Neural progenitor cell (in vitro differentiated cells): ENCODE measurements around the gene RENBP. TPM values are rescaled to one million over a fixed set of nuclear protein-coding genes. Genes with fewer than 3 reads are reported as not detected.

Experiments
- DNase-seq: peaks from one replicate; pipeline ENCODE4 v3.0.0-alpha.2; 2016; ENCODE audit warnings: low spot score
- H2AFZ ChIP-seq: fragments of 200-600 bp; sonication (generic); replicated peaks from 2 replicates; pipeline ENCODE4 v1.6.1; 2016; ENCODE audit warnings: antibody characterized with exemption
- H3F3A ChIP-seq: fragments of 200-600 bp; sonication (generic); 2 replicates; pipeline ENCODE4 v1.6.1; 2016; ENCODE audit warnings: antibody characterized with exemption, low read depth
- H3K27ac ChIP-seq: fragments of 200-600 bp; sonication (generic); 2 replicates; pipeline ENCODE4 v1.5.1; 2016; ENCODE audit warnings: mild to moderate bottlenecking
- H3K27me3 ChIP-seq: fragments of 200-600 bp; sonication (generic); 2 replicates; pipeline ENCODE4 v1.6.1; 2016; ENCODE audit warnings: mild to moderate bottlenecking, moderate library complexity
- H3K36me3 ChIP-seq: fragments of 200-600 bp; sonication (generic); 2 replicates; pipeline ENCODE4 v1.5.1; 2016
- H3K4me1 ChIP-seq: fragments of 200-600 bp; sonication (generic); 2 replicates; pipeline ENCODE4 v1.6.1; 2016; ENCODE audit warnings: mixed run types
- H3K4me2 ChIP-seq: fragments of 200-600 bp; sonication (generic); 2 replicates; pipeline ENCODE4 v1.6.1; 2016
- H3K4me3 ChIP-seq: fragments of 200-600 bp; sonication (generic); 2 replicates; pipeline ENCODE4 v1.5.1; 2016
- H3K79me2 ChIP-seq: fragments of 200-600 bp; sonication (generic); 2 replicates; pipeline ENCODE4 v1.6.1; 2016; ENCODE audit warnings: low read depth
- H3K9ac ChIP-seq: fragments of 200-600 bp; sonication (generic); 2 replicates; pipeline ENCODE4 v1.6.1; 2016
- H3K9me3 ChIP-seq: fragments of 200-600 bp; sonication (generic); 2 replicates; pipeline ENCODE4 v1.5.1; 2016; ENCODE audit warnings: low read depth
- H4K20me1 ChIP-seq: fragments of 200-600 bp; sonication (generic); 2 replicates; pipeline ENCODE4 v1.6.1; 2016; ENCODE audit warnings: low read depth
- H3K27ac Mint-ChIP-seq: 3 replicates; pipeline ENCODE4 v1.8.0; 2021; ENCODE audit warnings: mixed read lengths
- H3K27me3 Mint-ChIP-seq: 2 replicates; pipeline ENCODE4 v1.8.0; 2022; ENCODE audit warnings: low read depth, mild to moderate bottlenecking, inconsistent platforms, moderate library complexity, mixed read lengths; ENCODE audit not compliant: insufficient read depth
- H3K36me3 Mint-ChIP-seq: 3 replicates; pipeline ENCODE4 v1.8.0; 2021; ENCODE audit warnings: mixed read lengths
- H3K4me1 Mint-ChIP-seq: 3 replicates; pipeline ENCODE4 v1.8.0; 2021; ENCODE audit warnings: mixed read lengths
- H3K4me3 Mint-ChIP-seq: 3 replicates; pipeline ENCODE4 v1.8.0; 2021; ENCODE audit warnings: mild to moderate bottlenecking, moderate library complexity, mixed read lengths
- H3K9me3 Mint-ChIP-seq: 3 replicates; pipeline ENCODE4 v1.8.0; 2020; ENCODE audit warnings: mixed read lengths
- EZH2 ChIP-seq: fragments of 200-600 bp; sonication (generic); IDR thresholded peaks from 2 replicates; pipeline ENCODE4 v1.6.1; 2017; ENCODE audit warnings: antibody characterized with exemption, mild to moderate bottlenecking, moderate library complexity
- EZH2phosphoT487 ChIP-seq: fragments of 200-600 bp; sonication (generic); IDR thresholded peaks from 2 replicates; pipeline ENCODE4 v1.6.1; 2017; ENCODE audit warnings: antibody characterized with exemption
- total RNA-seq: library from RNA; depleted of rRNA; stranded (reverse); fragments of >200 nt; gene quantifications from 2 replicates; pipeline ENCODE4 v1.2.3, GENCODE V29; 2015; ENCODE audit warnings: low replicate concordance
- TF ChIP-seq, protein P1 (sequence below): fragments of 200-600 bp; sonication (generic); IDR thresholded peaks from 2 replicates; pipeline ENCODE4 v1.5.1; 2017; ENCODE audit warnings: antibody characterized with exemption, mild to moderate bottlenecking

Gene RENBP
- total RNA-seq, 1 donor from 2014 or later, result 5.4 TPM

DNA sequence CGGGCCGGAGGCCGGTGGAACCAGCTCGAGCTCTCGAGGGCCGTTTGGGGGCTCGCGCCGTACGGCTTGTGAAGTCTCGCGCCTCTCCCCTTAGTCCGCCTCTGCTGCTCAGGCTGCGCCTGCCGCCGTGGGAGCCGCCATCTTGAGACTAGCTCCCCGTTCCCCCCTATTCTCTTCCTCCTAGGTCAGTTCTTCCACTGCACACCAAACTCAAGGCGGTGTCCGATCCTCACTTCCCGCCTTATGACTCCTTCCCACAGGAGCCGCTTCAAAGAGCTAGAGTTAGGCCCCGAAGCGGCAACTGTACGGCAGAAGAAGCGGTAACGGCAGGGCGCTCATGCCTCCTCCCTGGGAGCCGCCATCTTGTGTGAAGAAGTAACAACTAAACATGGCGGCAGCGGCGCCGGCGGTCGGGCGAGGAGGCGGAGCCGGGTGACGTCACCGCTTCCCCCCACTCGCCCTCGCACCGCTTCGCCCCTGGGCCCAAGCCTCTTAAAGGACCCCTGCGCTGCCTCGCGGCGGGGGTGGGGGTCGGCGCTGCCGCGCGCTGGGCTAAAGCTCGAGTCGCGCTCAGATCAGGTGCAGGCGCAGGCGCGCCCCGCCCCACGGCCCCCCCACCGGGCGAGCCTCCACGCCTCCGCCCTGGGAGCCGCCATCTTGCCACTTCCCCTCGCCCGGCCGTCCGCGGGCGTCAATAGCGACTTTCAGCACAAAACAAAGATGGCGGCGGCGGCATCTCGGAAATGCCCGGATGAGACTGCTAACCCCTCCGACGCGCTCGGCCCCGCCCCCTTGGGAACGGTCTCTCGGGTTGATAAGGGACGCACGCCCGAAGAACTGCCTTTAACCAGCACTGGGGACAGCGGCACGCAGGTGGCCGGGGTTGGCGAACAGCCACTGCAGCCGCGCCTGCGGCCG lies 27.3 kb upstream of the RENBP start, which contains the start of gene HCFC1:
HCFC1 (minus strand) TSS at position 369 of the 918 bp plus-strand sequence. CDS start 978 bp downstream, outside the sequence.
- Mint-ChIP-seq H3K36me3 (peaks cover 4% of the 10 kb centered on the region), H3K9me3 (no peaks in the 10 kb centered on the region), H3K4me3 (peak within 1 kb of the TSS; percentile 100), H3K4me1 (peaks cover 49% of the 10 kb centered on the region), H3K27ac (peak within 1 kb of the TSS; percentile 100), H3K27me3 (peaks cover 22% of the 10 kb centered on the region)
- peak; percentile 95 for DNase-seq
- Histone ChIP-seq H3K4me1 (peaks cover 21% of the 10 kb centered on the region), H4K20me1 (peaks cover 34% of the 10 kb centered on the region), H3K36me3 (no peaks in the 10 kb centered on the region), H3K27me3 (no peaks in the 10 kb centered on the region), H3F3A (peaks cover 35% of the 10 kb centered on the region), H3K9ac (peak within 1 kb of the TSS; percentile 98), H3K4me3 (peak within 1 kb of the TSS; percentile 80), H3K4me2 (peak within 1 kb of the TSS; percentile 79), H3K27ac (peak within 1 kb of the TSS; percentile 100), H3K79me2 (peaks cover 40% of the 10 kb centered on the region), H2AFZ (peak within 1 kb of the TSS; percentile 73), H3K9me3 (no peaks in the 10 kb centered on the region)
- TF ChIP-seq, protein P1, sequence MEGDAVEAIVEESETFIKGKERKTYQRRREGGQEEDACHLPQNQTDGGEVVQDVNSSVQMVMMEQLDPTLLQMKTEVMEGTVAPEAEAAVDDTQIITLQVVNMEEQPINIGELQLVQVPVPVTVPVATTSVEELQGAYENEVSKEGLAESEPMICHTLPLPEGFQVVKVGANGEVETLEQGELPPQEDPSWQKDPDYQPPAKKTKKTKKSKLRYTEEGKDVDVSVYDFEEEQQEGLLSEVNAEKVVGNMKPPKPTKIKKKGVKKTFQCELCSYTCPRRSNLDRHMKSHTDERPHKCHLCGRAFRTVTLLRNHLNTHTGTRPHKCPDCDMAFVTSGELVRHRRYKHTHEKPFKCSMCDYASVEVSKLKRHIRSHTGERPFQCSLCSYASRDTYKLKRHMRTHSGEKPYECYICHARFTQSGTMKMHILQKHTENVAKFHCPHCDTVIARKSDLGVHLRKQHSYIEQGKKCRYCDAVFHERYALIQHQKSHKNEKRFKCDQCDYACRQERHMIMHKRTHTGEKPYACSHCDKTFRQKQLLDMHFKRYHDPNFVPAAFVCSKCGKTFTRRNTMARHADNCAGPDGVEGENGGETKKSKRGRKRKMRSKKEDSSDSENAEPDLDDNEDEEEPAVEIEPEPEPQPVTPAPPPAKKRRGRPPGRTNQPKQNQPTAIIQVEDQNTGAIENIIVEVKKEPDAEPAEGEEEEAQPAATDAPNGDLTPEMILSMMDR, result no peak
- TF ChIP-seq EZH2phosphoT487, result no peak
- TF ChIP-seq EZH2, result no peak

DNA sequence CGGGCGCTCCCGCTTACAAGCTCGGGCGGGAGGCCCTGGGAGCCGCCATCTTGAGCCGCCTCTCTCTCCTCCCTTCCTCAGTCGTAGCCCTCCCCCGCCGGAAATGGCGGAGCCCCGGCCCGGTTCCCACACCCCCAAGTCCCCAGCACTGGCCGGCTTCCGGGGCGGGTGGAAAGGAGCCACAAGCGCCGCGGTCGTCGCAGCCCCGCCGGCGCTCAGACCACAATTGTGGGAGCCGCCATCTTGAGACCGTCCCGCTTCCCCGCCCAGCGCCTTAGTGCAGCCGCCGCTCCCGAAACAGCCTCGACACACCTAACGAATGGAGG lies 26.6 kb upstream of the RENBP start:
- Histone ChIP-seq H3K27ac (peak overlapping the region; percentile 100), H3K79me2 (peaks cover 46% of the 10 kb centered on the region), H3K9me3 (no peaks in the 10 kb centered on the region), H2AFZ (peak overlapping the region; percentile 73), H3K27me3 (no peaks in the 10 kb centered on the region), H3K36me3 (no peaks in the 10 kb centered on the region), H3F3A (peaks cover 35% of the 10 kb centered on the region), H4K20me1 (peaks cover 40% of the 10 kb centered on the region), H3K4me3 (peak overlapping the region; percentile 80), H3K4me2 (peak overlapping the region; percentile 79), H3K9ac (peak overlapping the region; percentile 98), H3K4me1 (peaks cover 21% of the 10 kb centered on the region)
- H3K4me1 Mint-ChIP-seq, result peaks cover 55% of the 10 kb centered on the region
- DNase-seq, result peak; percentile 83
- H3K27ac Mint-ChIP-seq, result peak overlapping the region; percentile 100
- H3K9me3 Mint-ChIP-seq, result no peaks in the 10 kb centered on the region
- peaks cover 4% of the 10 kb centered on the region for H3K36me3 Mint-ChIP-seq
- H3K27me3 Mint-ChIP-seq, result peaks cover 22% of the 10 kb centered on the region
- TF ChIP-seq EZH2, result no peak
- no peak for TF ChIP-seq EZH2phosphoT487
- TF ChIP-seq, protein P1, result no peak
- peak overlapping the region; percentile 100 for H3K4me3 Mint-ChIP-seq

DNA sequence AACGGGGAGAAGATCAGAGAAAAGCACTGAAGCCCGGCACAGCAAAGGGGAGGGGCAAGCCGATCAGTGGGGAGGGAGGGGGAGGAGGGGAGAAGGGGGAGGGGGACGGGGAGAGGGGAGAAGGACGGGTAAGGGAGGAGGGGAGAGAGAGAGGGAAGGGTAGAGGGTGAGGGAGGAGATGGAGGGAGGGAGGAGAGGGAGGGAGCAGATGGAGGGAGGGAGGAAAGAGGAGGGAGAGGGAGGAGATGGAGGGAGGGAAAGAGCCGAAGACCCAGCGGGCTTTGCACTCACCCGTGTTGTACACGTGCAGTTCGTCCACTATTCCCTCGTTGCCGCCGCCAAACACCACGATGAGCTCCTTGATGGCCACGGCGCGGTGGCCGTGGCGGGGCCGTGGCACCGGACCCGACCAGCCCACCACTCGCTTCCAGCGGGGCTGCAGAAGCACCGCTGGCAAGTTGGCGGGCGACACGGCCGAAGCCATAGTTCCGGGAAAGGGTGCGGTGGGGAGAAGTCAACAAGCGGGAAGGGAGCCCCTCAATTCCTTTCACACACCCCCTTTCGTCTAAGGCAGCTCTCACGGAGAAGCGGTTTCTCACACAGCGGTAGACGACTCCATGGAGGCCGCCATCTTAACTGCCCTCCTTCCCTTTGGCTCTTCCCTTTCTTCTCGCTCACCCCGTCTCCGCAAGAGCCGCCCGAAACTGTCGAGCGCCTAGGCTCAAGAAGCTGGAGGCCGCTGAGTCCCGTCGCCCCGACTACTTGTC lies 26.1 kb upstream of the RENBP start:
- Histone ChIP-seq H3K4me3 (peak overlapping the region; percentile 80), H4K20me1 (peaks cover 45% of the 10 kb centered on the region), H2AFZ (no peak overlapping the region), H3K4me1 (peaks cover 21% of the 10 kb centered on the region), H3K27me3 (no peaks in the 10 kb centered on the region), H3K4me2 (peak overlapping the region; percentile 79), H3K27ac (peak overlapping the region; percentile 100), H3F3A (peaks cover 35% of the 10 kb centered on the region), H3K9ac (peak overlapping the region; percentile 98), H3K79me2 (peaks cover 52% of the 10 kb centered on the region), H3K9me3 (no peaks in the 10 kb centered on the region), H3K36me3 (no peaks in the 10 kb centered on the region)
- peaks cover 22% of the 10 kb centered on the region for H3K27me3 Mint-ChIP-seq
- no peaks in the 10 kb centered on the region for H3K9me3 Mint-ChIP-seq
- peak overlapping the region; percentile 100 for H3K4me3 Mint-ChIP-seq
- peak; percentile 73 for DNase-seq
- H3K36me3 Mint-ChIP-seq, result peaks cover 2% of the 10 kb centered on the region
- peak overlapping the region; percentile 100 for H3K27ac Mint-ChIP-seq
- H3K4me1 Mint-ChIP-seq, result peaks cover 54% of the 10 kb centered on the region
- no peak for TF ChIP-seq EZH2
- no peak for TF ChIP-seq EZH2phosphoT487
- TF ChIP-seq, protein P1, result no peak
